HG02759 (cell line): ENCODE measurements around the gene SEC16B.

ENCODE experiments used
- ATAC-seq: cut with Tn5 transposase; IDR thresholded peaks from one replicate; pipeline ENCODE4 v1.9.1; 2021; ENCODE audit warnings: mild to moderate bottlenecking, moderate library complexity; ENCODE audit not compliant: unreplicated experiment

SEC16B gene

GRCh38 chr1:177913762-177914540 is 55.9 kb downstream of the SEC16B start:
- no peak for ATAC-seq

GRCh38 chr1:177912991-177913390 is 56.9 kb downstream of the SEC16B start:
- ATAC-seq, result no peak

- ATAC-seq, result no peak
These were observed 60.4 kb downstream of the SEC16B start for GRCh38 chr1:177909416-177909815.

GRCh38 chr1:177907000-177907399 is 62.9 kb downstream of the SEC16B start:
- no peak for ATAC-seq

- no peak for ATAC-seq
These were observed 64.2 kb downstream of the SEC16B start for GRCh38 chr1:177905686-177906085.

GRCh38 chr1:177902266-177902665 is 67.6 kb downstream of the SEC16B start:
- no peak for ATAC-seq

GRCh38 chr1:177897998-177898654 is 71.7 kb downstream of the SEC16B start:
- no peak for ATAC-seq

- no peak for ATAC-seq
These were observed 72.4 kb downstream of the SEC16B start for GRCh38 chr1:177897281-177897997.
